ENCODE data around the gene TMEM161A.

- TF ChIP-seq EZH2 (IDR thresholded peaks at IDR 0.05; ENCODE audit: low read depth, unreplicated experiment) (no peak), POLR2AphosphoS5 (IDR thresholded peaks at IDR 0.05; ENCODE audit: low read depth) (no peak), CTCF (conservative IDR thresholded peaks at IDR 0.05; ENCODE audit: low read depth in 2 of 2) (no peak), EZH2phosphoT487 (IDR thresholded peaks at IDR 0.05; ENCODE audit: unreplicated experiment) (no peak), REST (IDR thresholded peaks at IDR 0.05; ENCODE audit: unreplicated experiment) (no peak), NANOG (IDR thresholded peaks at IDR 0.05; ENCODE audit: borderline replicate concordance) (no peak), ZNF114 (CRISPR knock-in tag; IDR thresholded peaks at IDR 0.05) (no peak), STAT1 (IDR thresholded peaks at IDR 0.05; ENCODE audit: unreplicated experiment) (no peak), ZNF331 (CRISPR knock-in tag; IDR thresholded peaks at IDR 0.05; ENCODE audit: low read depth) (no peak), ETS1 (IDR thresholded peaks at IDR 0.05) (no peak), CREB1 (CRISPR knock-in tag; IDR thresholded peaks at IDR 0.05; ENCODE audit: low read depth) (no peak)
These were observed 9.1 kb upstream of the TMEM161A start for GRCh38 chr19:19147344-19147743.

Measured in GM23338 (cell line).